Suprapubic skin (tissue), 4 donors: Measurements from ENCODE around the gene NFATC3.

Source experiments
- POLR2A ChIP-seq, 2 donors: fragments of 450-650 bp; IDR thresholded peaks; one replicate each; pipeline ENCODE4 v1.6.1; 2017; ENCODE audit warnings: antibody characterized with exemption in 2 of 2, mild to moderate bottlenecking in 2 of 2, moderate library complexity in 2 of 2
- POLR2AphosphoS5 ChIP-seq, 3 donors: sonication (generic); formaldehyde crosslinking; IDR thresholded peaks; one replicate each; pipeline ENCODE4 v1.6.1; 2017; ENCODE audit warnings: antibody characterized with exemption in 3 of 3
- TF ChIP-seq, protein P1 (sequence below), 2 donors: fragments of 200-600 bp in 1 of 2; fragments of 450-650 bp in 1 of 2; sonication (generic) in 1 of 2; IDR thresholded peaks; one replicate each; pipeline ENCODE4 v1.5.1; 2016 to 2019; ENCODE audit warnings: antibody characterized with exemption in 2 of 2, mild to moderate bottlenecking in 1 of 2, moderate library complexity in 1 of 2

DNA sequence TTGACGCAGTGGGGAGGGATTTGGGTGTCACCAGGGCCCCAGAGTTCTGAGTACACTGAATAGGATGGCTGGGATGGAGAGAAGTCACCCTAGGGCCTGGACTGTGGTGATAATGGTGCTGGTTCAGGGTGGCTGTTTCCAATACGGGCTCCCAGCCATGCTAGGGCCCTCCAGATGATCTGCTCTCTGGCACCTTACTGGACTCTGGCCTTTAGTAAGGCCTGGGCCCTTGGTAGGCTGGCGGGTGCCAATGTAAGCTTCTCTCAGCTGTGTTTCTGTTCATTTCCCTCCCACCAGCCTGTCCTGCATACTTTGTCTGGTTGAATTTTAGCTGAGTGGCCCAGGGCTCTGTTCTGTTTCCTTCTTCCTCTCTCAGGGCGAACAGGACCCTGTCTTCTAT lies 162.8 kb downstream of the NFATC3 start:
- TF ChIP-seq POLR2A (IDR thresholded peaks at IDR 0.05), result no peak
- TF ChIP-seq, protein P1, sequence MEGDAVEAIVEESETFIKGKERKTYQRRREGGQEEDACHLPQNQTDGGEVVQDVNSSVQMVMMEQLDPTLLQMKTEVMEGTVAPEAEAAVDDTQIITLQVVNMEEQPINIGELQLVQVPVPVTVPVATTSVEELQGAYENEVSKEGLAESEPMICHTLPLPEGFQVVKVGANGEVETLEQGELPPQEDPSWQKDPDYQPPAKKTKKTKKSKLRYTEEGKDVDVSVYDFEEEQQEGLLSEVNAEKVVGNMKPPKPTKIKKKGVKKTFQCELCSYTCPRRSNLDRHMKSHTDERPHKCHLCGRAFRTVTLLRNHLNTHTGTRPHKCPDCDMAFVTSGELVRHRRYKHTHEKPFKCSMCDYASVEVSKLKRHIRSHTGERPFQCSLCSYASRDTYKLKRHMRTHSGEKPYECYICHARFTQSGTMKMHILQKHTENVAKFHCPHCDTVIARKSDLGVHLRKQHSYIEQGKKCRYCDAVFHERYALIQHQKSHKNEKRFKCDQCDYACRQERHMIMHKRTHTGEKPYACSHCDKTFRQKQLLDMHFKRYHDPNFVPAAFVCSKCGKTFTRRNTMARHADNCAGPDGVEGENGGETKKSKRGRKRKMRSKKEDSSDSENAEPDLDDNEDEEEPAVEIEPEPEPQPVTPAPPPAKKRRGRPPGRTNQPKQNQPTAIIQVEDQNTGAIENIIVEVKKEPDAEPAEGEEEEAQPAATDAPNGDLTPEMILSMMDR (IDR thresholded peaks at IDR 0.05), result no peak
- no peak for TF ChIP-seq POLR2AphosphoS5 (IDR thresholded peaks at IDR 0.05)
